B cell (primary cell): ENCODE results near the gene MAFG.

Source experiments
- EZH2 ChIP-seq: IDR thresholded peaks from 2 replicates; pipeline ENCODE4 v1.6.1; 2012; ENCODE audit warnings: borderline replicate concordance, low read depth, mild to moderate bottlenecking, moderate library complexity, low read length; ENCODE audit not compliant: insufficient read depth, poor library complexity, severe bottlenecking
- TF ChIP-seq, protein P1 (sequence below): fragments of 200-600 bp; IDR thresholded peaks from one replicate; pipeline ENCODE4 v1.8.0; 2022; ENCODE audit warnings: antibody characterized with exemption, mild to moderate bottlenecking

DNA sequence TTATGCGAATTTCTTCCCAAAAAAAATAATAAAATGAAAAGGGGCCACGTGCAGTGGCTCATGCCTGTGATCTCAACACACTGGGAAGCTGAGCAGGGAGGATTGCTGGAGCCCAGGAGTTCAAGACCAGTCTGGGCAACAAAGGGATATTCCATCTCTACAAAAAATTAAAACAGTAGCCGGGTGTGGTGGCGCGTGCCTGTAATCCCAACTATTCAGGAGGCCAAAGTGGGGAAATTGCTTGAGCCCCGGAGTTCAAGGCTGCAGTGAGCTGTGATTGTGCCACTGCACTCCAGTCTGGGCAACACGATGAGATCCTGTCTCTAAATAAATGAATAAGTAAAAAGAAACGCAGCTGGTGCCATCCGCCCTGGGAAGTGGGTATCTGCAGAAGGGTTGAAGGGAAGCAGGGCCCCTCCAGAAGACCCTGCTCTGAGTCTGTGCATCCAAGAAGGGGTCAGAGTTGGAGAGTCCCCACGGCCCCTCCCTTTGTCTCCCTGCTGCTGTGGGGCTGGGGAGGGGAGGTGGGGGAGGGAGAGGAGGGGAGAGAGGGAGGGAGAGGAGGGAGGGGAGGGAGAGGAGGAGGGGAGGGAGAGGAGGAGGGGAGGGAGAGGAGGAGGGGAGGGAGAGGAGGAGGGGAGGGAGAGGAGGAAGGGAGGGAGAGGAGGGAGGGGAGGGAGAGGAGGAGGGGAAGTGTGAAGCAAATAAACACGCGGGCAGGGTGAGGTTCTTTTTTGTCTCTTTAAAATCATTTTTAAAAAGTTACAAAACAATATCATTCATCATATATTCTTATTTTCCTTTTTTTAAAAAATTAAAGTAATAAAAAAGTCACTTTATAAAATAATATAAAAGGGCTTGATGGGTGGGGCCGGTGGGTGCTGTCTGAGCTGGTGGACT is 24.5 kb upstream of the MAFG start:
- TF ChIP-seq, protein P1, sequence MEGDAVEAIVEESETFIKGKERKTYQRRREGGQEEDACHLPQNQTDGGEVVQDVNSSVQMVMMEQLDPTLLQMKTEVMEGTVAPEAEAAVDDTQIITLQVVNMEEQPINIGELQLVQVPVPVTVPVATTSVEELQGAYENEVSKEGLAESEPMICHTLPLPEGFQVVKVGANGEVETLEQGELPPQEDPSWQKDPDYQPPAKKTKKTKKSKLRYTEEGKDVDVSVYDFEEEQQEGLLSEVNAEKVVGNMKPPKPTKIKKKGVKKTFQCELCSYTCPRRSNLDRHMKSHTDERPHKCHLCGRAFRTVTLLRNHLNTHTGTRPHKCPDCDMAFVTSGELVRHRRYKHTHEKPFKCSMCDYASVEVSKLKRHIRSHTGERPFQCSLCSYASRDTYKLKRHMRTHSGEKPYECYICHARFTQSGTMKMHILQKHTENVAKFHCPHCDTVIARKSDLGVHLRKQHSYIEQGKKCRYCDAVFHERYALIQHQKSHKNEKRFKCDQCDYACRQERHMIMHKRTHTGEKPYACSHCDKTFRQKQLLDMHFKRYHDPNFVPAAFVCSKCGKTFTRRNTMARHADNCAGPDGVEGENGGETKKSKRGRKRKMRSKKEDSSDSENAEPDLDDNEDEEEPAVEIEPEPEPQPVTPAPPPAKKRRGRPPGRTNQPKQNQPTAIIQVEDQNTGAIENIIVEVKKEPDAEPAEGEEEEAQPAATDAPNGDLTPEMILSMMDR: no peak
- no peak for TF ChIP-seq EZH2
